Measurements from ENCODE around the gene UNC45B.

The UNC45B gene

DNA sequence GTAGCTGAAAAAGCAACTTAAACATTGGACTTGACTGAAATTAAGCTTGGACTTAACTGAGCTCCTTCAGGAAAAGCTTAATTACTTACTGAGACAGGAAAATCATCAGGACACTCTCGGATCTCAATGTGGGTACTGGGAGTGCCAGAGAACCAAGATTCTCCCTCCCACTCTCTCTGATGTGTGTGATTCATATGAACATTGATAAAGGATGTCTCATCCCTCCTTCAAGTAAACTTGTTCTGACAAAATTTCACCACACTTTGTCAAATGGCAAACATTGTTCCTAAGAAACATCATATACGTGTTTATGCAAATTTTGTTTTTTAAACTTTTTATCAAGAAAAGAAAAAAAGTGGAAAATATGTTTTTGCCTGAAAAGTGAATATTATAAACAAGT lies 91.2 kb downstream of the UNC45B start:
- TF ChIP-seq, protein P1, sequence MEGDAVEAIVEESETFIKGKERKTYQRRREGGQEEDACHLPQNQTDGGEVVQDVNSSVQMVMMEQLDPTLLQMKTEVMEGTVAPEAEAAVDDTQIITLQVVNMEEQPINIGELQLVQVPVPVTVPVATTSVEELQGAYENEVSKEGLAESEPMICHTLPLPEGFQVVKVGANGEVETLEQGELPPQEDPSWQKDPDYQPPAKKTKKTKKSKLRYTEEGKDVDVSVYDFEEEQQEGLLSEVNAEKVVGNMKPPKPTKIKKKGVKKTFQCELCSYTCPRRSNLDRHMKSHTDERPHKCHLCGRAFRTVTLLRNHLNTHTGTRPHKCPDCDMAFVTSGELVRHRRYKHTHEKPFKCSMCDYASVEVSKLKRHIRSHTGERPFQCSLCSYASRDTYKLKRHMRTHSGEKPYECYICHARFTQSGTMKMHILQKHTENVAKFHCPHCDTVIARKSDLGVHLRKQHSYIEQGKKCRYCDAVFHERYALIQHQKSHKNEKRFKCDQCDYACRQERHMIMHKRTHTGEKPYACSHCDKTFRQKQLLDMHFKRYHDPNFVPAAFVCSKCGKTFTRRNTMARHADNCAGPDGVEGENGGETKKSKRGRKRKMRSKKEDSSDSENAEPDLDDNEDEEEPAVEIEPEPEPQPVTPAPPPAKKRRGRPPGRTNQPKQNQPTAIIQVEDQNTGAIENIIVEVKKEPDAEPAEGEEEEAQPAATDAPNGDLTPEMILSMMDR (conservative IDR thresholded peaks at IDR 0.05; ENCODE audit: low read depth, low read length) = no peak
- DNase-seq (ENCODE audit: low read depth) = no peak
- no peak overlapping the region for H3K4me3 ChIP-seq (ENCODE audit: low read length)

All from retinal pigment epithelial cell (primary cell).